CD8-positive, alpha-beta memory T cell (primary cell): Measurements from ENCODE around the gene F11R. TPM values are rescaled to one million over a fixed set of nuclear protein-coding genes. Genes with fewer than 3 reads are reported as not detected.
"Not testable (repeated sequence)": the region's sequence is repeated elsewhere in the genome, so short reads cannot be mapped to it uniquely, and the experiment has no call there.

ENCODE experiments used
- CTCF ChIA-PET: fragments of 350-600 bp; sonication (Branson Sonifier 250); formaldehyde crosslinking; loops from one replicate; lab custom pipeline; 2021; ENCODE audit warnings: antibody characterized with exemption; lab: Charles Lee
- POLR2A ChIA-PET: fragments of 350-600 bp; sonication (Branson Sonifier 250); formaldehyde crosslinking; loops from one replicate; lab custom pipeline; 2021; ENCODE audit warnings: antibody characterized with exemption; lab: Charles Lee
- DNase-seq, 5 donors: peaks; one replicate each; pipeline versions ENCODE4 v3.0.0 to v3.0.0-alpha.2; 2020 to 2022; ENCODE audit warnings: mixed read lengths in 1 of 5
- H3K27ac ChIP-seq: one replicate; pipeline ENCODE4 v1.7.0; 2013; ENCODE audit warnings: low read depth, mild to moderate bottlenecking, low read length, moderate library complexity
- H3K27me3 ChIP-seq: 2 replicates; pipeline ENCODE4 v1.7.0; 2013; ENCODE audit warnings: low read length, mild to moderate bottlenecking; ENCODE audit not compliant: insufficient read depth, poor library complexity, severe bottlenecking
- H3K36me3 ChIP-seq: 2 replicates; pipeline ENCODE4 v1.7.0; 2013; ENCODE audit warnings: mild to moderate bottlenecking, low read length, moderate library complexity; ENCODE audit not compliant: insufficient read depth
- H3K4me1 ChIP-seq: 2 replicates; pipeline ENCODE4 v1.7.0; 2013; ENCODE audit warnings: mild to moderate bottlenecking, low read length, moderate library complexity; ENCODE audit not compliant: insufficient read depth
- H3K4me3 ChIP-seq: 2 replicates; pipeline ENCODE4 v1.7.0; 2013; ENCODE audit warnings: mild to moderate bottlenecking, low read length
- H3K9me3 ChIP-seq: 2 replicates; pipeline ENCODE4 v1.7.0; 2013; ENCODE audit warnings: mild to moderate bottlenecking, low read length
- H3K27ac Mint-ChIP-seq, 8 donors: one replicate each; pipeline ENCODE4 v1.8.0; 2020 to 2021; ENCODE audit warnings: mixed read lengths in 8 of 8, mild to moderate bottlenecking in 6 of 8, inconsistent platforms in 3 of 8, moderate library complexity in 3 of 8
- H3K27me3 Mint-ChIP-seq, 2 donors: one replicate each; pipeline ENCODE4 v1.8.0; 2020 to 2021; ENCODE audit warnings: mixed read lengths in 2 of 2, mild to moderate bottlenecking in 1 of 2, moderate library complexity in 1 of 2
- H3K36me3 Mint-ChIP-seq, 3 donors: one replicate each; pipeline ENCODE4 v1.8.0; 2020 to 2021; ENCODE audit warnings: mixed read lengths in 3 of 3, inconsistent platforms in 1 of 3, mild to moderate bottlenecking in 1 of 3
- H3K4me1 Mint-ChIP-seq, 3 donors: one replicate each; pipeline ENCODE4 v1.8.0; 2020 to 2021; ENCODE audit warnings: mixed read lengths in 3 of 3, inconsistent platforms in 1 of 3, mild to moderate bottlenecking in 1 of 3
- H3K4me3 Mint-ChIP-seq, 7 donors: one replicate each; pipeline ENCODE4 v1.8.0; 2020 to 2021; ENCODE audit warnings: mixed read lengths in 7 of 7, mild to moderate bottlenecking in 6 of 7, moderate library complexity in 4 of 7, inconsistent platforms in 2 of 7
- H3K9me3 Mint-ChIP-seq, 5 donors: one replicate each; pipeline ENCODE4 v1.8.0; 2020 to 2022; ENCODE audit warnings: mixed read lengths in 5 of 5, mild to moderate bottlenecking in 3 of 5, moderate library complexity in 2 of 5, inconsistent platforms in 1 of 5
- polyA plus RNA-seq: library from polyadenylated mRNA; unstranded; fragments of 300-500 nt; fragmentation: Illumina TruSeq; gene quantifications from one replicate; pipeline ENCODE4 v1.2.3, GENCODE V29; 2021
- total RNA-seq, 2 experiments: library from RNA; stranded (reverse); gene quantifications; one replicate each; pipeline ENCODE4 v1.2.3, GENCODE V29; 2021

Gene F11R
- total and polyA plus RNA-seq, 3 experiments from 2014 or later, result 11.6 to 18.3 (median 14.1) TPM

GRCh38 chr1:161063936-161064335 is 43.0 kb upstream of the F11R start:
- H3K36me3 Mint-ChIP-seq, result peaks cover 8 to 78% (median 25%) of the 10 kb centered on the region in 3 donors
- H3K4me3 ChIP-seq, H3K27me3 Mint-ChIP-seq, POLR2A ChIA-PET, H3K27me3 ChIP-seq, DNase-seq, H3K9me3 Mint-ChIP-seq, CTCF ChIA-PET, H3K9me3 ChIP-seq, H3K27ac ChIP-seq: not testable (repeated sequence)
- H3K4me3 Mint-ChIP-seq, result peak overlapping the region; percentile 77 to 99 (median 86)
- Histone ChIP-seq H3K36me3 (peaks cover 14% of the 10 kb centered on the region), H3K4me1 (peaks cover 78% of the 10 kb centered on the region)
- peaks cover 67 to 90% (median 86%) of the 10 kb centered on the region in 3 donors for H3K4me1 Mint-ChIP-seq
- peak overlapping the region; percentile 84 to 96 (median 89) for H3K27ac Mint-ChIP-seq

GRCh38 chr1:161061419-161061818 is 40.5 kb upstream of the F11R start:
- no peaks in the 10 kb centered on the region for H3K9me3 ChIP-seq
- Mint-ChIP-seq H3K36me3 (peaks cover 8 to 71% (median 25%) of the 10 kb centered on the region in 3 donors), H3K27me3 (peaks cover 0 to 1% of the 10 kb centered on the region in 2 donors), H3K4me1 (peaks cover 60 to 80% (median 79%) of the 10 kb centered on the region in 3 donors), H3K9me3 (no peaks in the 10 kb centered on the region), H3K27ac (peak overlapping the region in 7 of 8 donors; percentile 43 to 91 (median 80)), H3K4me3 (peak overlapping the region in 3 of 7 donors; percentile 19 to 69 (median 60))
- ChIA-PET POLR2A (interaction anchor here (1.0 kb wide), 1 partner anchor 8 kb away, joined by 3 read pairs; the partner anchor contains the start of gene ARHGAP30), CTCF (interaction anchor here (0.9 to 2.1 kb wide), 4 partner anchors 11 to 36 kb away, joined by 3 to 11 read pairs (median 4); partner anchors contain the start of gene KLHDC9)
- peaks cover 72% of the 10 kb centered on the region for H3K4me1 ChIP-seq
- peaks cover 24% of the 10 kb centered on the region for H3K36me3 ChIP-seq
- no peak overlapping the region for H3K4me3 ChIP-seq
- no peaks in the 10 kb centered on the region for H3K27me3 ChIP-seq
- no peak overlapping the region for H3K27ac ChIP-seq
- DNase-seq, result no peak

GRCh38 chr1:161059293-161059692 is 38.3 kb upstream of the F11R start:
- H3K27ac Mint-ChIP-seq, result peak overlapping the region; percentile 43 to 89 (median 74)

GRCh38 chr1:161054805-161055204 is 33.9 kb upstream of the F11R start:
- Histone ChIP-seq H3K27me3 (no peaks in the 10 kb centered on the region), H3K27ac (no peak overlapping the region), H3K9me3 (no peaks in the 10 kb centered on the region), H3K4me3 (no peak overlapping the region), H3K4me1 (peaks cover 18% of the 10 kb centered on the region), H3K36me3 (peaks cover 77% of the 10 kb centered on the region)
- Mint-ChIP-seq H3K27me3 (peaks cover 0 to 1% of the 10 kb centered on the region in 2 donors), H3K36me3 (peaks cover 22 to 82% (median 26%) of the 10 kb centered on the region in 3 donors), H3K4me3 (no peak overlapping the region), H3K9me3 (no peaks in the 10 kb centered on the region), H3K4me1 (peaks cover 31 to 42% (median 33%) of the 10 kb centered on the region in 3 donors), H3K27ac (peak overlapping the region in 3 of 8 donors; percentile 14 to 85 (median 26))
- ChIA-PET POLR2A (interaction anchor here (0.6 to 1.0 kb wide), 3 partner anchors 8 to 98 kb away, joined by 3 to 7 read pairs (median 6); partner anchors contain the start of gene USF1), CTCF (interaction anchor here (1.0 to 1.2 kb wide), 3 partner anchors 13 to 65 kb away, joined by 3 to 4 read pairs (median 3); no protein-coding TSS in a partner anchor)
- no peak for DNase-seq

More at GRCh38 chr1:161059293-161059692, 38.3 kb upstream of the F11R start:
- no peaks in the 10 kb centered on the region for H3K9me3 Mint-ChIP-seq
- no peaks in the 10 kb centered on the region for H3K27me3 ChIP-seq
- H3K9me3 ChIP-seq, result no peaks in the 10 kb centered on the region
- H3K27ac ChIP-seq, result no peak overlapping the region
- peaks cover 8 to 77% (median 24%) of the 10 kb centered on the region in 3 donors for H3K36me3 Mint-ChIP-seq
- no peak overlapping the region for H3K4me3 ChIP-seq
- ChIA-PET CTCF (interaction anchor here (0.5 to 2.3 kb wide), 4 partner anchors 11 to 20 kb away, joined by 3 to 8 read pairs (median 4); partner anchors contain the start of genes TSTD1 and USF1), POLR2A (interaction anchor here (0.7 to 1.1 kb wide), 2 partner anchors 12 to 38 kb away, joined by 3 to 4 read pairs; no protein-coding TSS in a partner anchor)
- peaks cover 41% of the 10 kb centered on the region for H3K36me3 ChIP-seq
- peaks cover 0 to 1% of the 10 kb centered on the region in 2 donors for H3K27me3 Mint-ChIP-seq
- H3K4me3 Mint-ChIP-seq, result peak overlapping the region in 3 of 7 donors; percentile 25 to 69 (median 29)
- peaks cover 51 to 69% (median 67%) of the 10 kb centered on the region in 3 donors for H3K4me1 Mint-ChIP-seq
- peaks cover 55% of the 10 kb centered on the region for H3K4me1 ChIP-seq
- DNase-seq, result no peak

GRCh38 chr1:161054232-161054631 is 33.3 kb upstream of the F11R start:
- CTCF ChIA-PET, result interaction anchor here (1.0 to 1.2 kb wide), 2 partner anchors 13 to 64 kb away, joined by 3 read pairs; no protein-coding TSS in a partner anchor
- H3K4me3 ChIP-seq, result no peak overlapping the region
- DNase-seq, result no peak
- Mint-ChIP-seq H3K9me3 (no peaks in the 10 kb centered on the region), H3K4me3 (no peak overlapping the region), H3K27ac (peak overlapping the region in 7 of 8 donors; percentile 14 to 70 (median 46)), H3K27me3 (peaks cover 0 to 1% of the 10 kb centered on the region in 2 donors), H3K36me3 (peaks cover 18 to 82% (median 23%) of the 10 kb centered on the region in 3 donors), H3K4me1 (peaks cover 25 to 36% (median 27%) of the 10 kb centered on the region in 3 donors)
- no peaks in the 10 kb centered on the region for H3K9me3 ChIP-seq
- POLR2A ChIA-PET, result interaction anchor here (1.0 kb wide), 2 partner anchors 7 to 9 kb away, joined by 3 to 7 read pairs; partner anchors contain the start of gene USF1
- peaks cover 77% of the 10 kb centered on the region for H3K36me3 ChIP-seq
- no peaks in the 10 kb centered on the region for H3K27me3 ChIP-seq
- H3K27ac ChIP-seq, result no peak overlapping the region
- peaks cover 13% of the 10 kb centered on the region for H3K4me1 ChIP-seq

GRCh38 chr1:161052899-161053298 is 31.9 kb upstream of the F11R start:
- H3K4me3 ChIP-seq, result no peak overlapping the region
- H3K27me3 ChIP-seq, result no peaks in the 10 kb centered on the region
- peaks cover 13% of the 10 kb centered on the region for H3K4me1 ChIP-seq
- H3K9me3 ChIP-seq, result no peaks in the 10 kb centered on the region
- peak overlapping the region in 1 of 7 donors; percentile 5 for H3K4me3 Mint-ChIP-seq
- H3K4me1 Mint-ChIP-seq, result peaks cover 28 to 43% (median 29%) of the 10 kb centered on the region in 3 donors
- H3K9me3 Mint-ChIP-seq, result no peaks in the 10 kb centered on the region
- H3K27ac ChIP-seq, result no peak overlapping the region
- peaks cover 85% of the 10 kb centered on the region for H3K36me3 ChIP-seq
- CTCF ChIA-PET, result interaction anchor here (0.9 kb wide), 1 partner anchor 19 kb away, joined by 3 read pairs; no protein-coding TSS in a partner anchor
- no peak for DNase-seq
- H3K36me3 Mint-ChIP-seq, result peaks cover 17 to 93% (median 27%) of the 10 kb centered on the region in 3 donors
- POLR2A ChIA-PET, result interaction anchor here (0.6 kb wide), 1 partner anchor 55 kb away, joined by 8 read pairs; no protein-coding TSS in a partner anchor
- H3K27me3 Mint-ChIP-seq, result peaks cover 0 to 1% of the 10 kb centered on the region in 2 donors
- H3K27ac Mint-ChIP-seq, result peak overlapping the region in 7 of 8 donors; percentile 3 to 85 (median 52)

- no peaks in the 10 kb centered on the region for H3K27me3 Mint-ChIP-seq
- POLR2A ChIA-PET, result interaction anchor here (0.7 kb wide), 2 partner anchors 14 to 61 kb away, joined by 3 read pairs; no protein-coding TSS in a partner anchor
- no peak overlapping the region for H3K4me3 Mint-ChIP-seq
- no peak for DNase-seq
- H3K4me1 Mint-ChIP-seq, result peaks cover 24 to 43% (median 27%) of the 10 kb centered on the region in 3 donors
- Histone ChIP-seq H3K36me3 (peaks cover 73% of the 10 kb centered on the region), H3K27me3 (no peaks in the 10 kb centered on the region), H3K4me1 (peaks cover 11% of the 10 kb centered on the region), H3K9me3 (no peaks in the 10 kb centered on the region), H3K27ac (no peak overlapping the region), H3K4me3 (no peak overlapping the region)
- CTCF ChIA-PET, result interaction anchor here (1.4 kb wide), 1 partner anchor 46 kb away, joined by 3 read pairs; no protein-coding TSS in a partner anchor
- peaks cover 17 to 89% (median 22%) of the 10 kb centered on the region in 3 donors for H3K36me3 Mint-ChIP-seq
- no peak overlapping the region for H3K27ac Mint-ChIP-seq
- no peaks in the 10 kb centered on the region for H3K9me3 Mint-ChIP-seq
Measured at GRCh38 chr1:161051219-161051618, 30.3 kb upstream of the F11R start.
